ENCODE measurements around the gene CELA2B.
"Not testable (repeated sequence)": the region's sequence is repeated elsewhere in the genome, so short reads cannot be mapped to it uniquely, and the experiment has no call there.

CELA2B gene

GRCh38 chr1:15509586-15509985 lies 33.7 kb downstream of the CELA2B start:
- peaks cover 15% of the 10 kb centered on the region for H3K36me3 ChIP-seq (ENCODE audit: insufficient read depth, low read length)

GRCh38 chr1:15510611-15511405 lies 34.9 kb downstream of the CELA2B start:
- no peaks in the 10 kb centered on the region for H3K9me3 ChIP-seq (ENCODE audit: low read length)
- peaks cover 4% of the 10 kb centered on the region for H3K36me3 ChIP-seq (ENCODE audit: insufficient read depth, low read length)
- H3K9ac ChIP-seq (ENCODE audit: low read length), result no peak overlapping the region
- no peaks in the 10 kb centered on the region for H3K4me1 ChIP-seq (ENCODE audit: insufficient read depth, low read length)
- H3K27ac ChIP-seq (ENCODE audit: low read depth, low read length), result no peak overlapping the region
- H3K27me3 ChIP-seq (ENCODE audit: control insufficient read depth in 1 of 2, insufficient read depth in 2 of 2, low read length in 2 of 2), result no peaks in the 10 kb centered on the region
- no peak overlapping the region for H3K4me3 ChIP-seq (ENCODE audit: low read depth in 1 of 2, low read length in 2 of 2)

More at GRCh38 chr1:15509586-15509985, 33.7 kb downstream of the CELA2B start:
- Histone ChIP-seq H3K4me1 (ENCODE audit: insufficient read depth, low read length) (no peaks in the 10 kb centered on the region), H3K9ac (ENCODE audit: low read length) (no peak overlapping the region), H3K27me3 (ENCODE audit: control insufficient read depth in 1 of 2, insufficient read depth in 2 of 2, low read length in 2 of 2) (no peaks in the 10 kb centered on the region), H3K9me3 (ENCODE audit: low read length) (no peaks in the 10 kb centered on the region), H3K4me3 (ENCODE audit: low read depth in 1 of 2, low read length in 2 of 2) (no peak overlapping the region), H3K27ac (ENCODE audit: low read depth, low read length) (no peak overlapping the region)

- Histone ChIP-seq H3K27ac (ENCODE audit: low read depth, low read length) (no peak overlapping the region), H3K27me3 (ENCODE audit: control insufficient read depth in 1 of 2, insufficient read depth in 2 of 2, low read length in 2 of 2) (no peaks in the 10 kb centered on the region), H3K4me1 (ENCODE audit: insufficient read depth, low read length) (no peaks in the 10 kb centered on the region), H3K36me3 (ENCODE audit: insufficient read depth, low read length) (peaks cover 10% of the 10 kb centered on the region), H3K9me3 (ENCODE audit: low read length) (no peaks in the 10 kb centered on the region), H3K4me3 (ENCODE audit: low read depth in 1 of 2, low read length in 2 of 2) (no peak overlapping the region), H3K9ac (ENCODE audit: low read length) (no peak overlapping the region)
These were observed 37.3 kb downstream of the CELA2B start for GRCh38 chr1:15513192-15513591.

GRCh38 chr1:15513919-15514318 lies 38.0 kb downstream of the CELA2B start:
- H3K36me3 ChIP-seq (ENCODE audit: insufficient read depth, low read length), result peaks cover 10% of the 10 kb centered on the region

GRCh38 chr1:15514557-15514956 lies 38.7 kb downstream of the CELA2B start:
- not testable (repeated sequence) for H3K4me3 ChIP-seq (ENCODE audit: low read depth in 1 of 2, low read length in 2 of 2); H3K9ac ChIP-seq (ENCODE audit: low read length); H3K27ac ChIP-seq (ENCODE audit: low read depth, low read length); H3K36me3 ChIP-seq (ENCODE audit: insufficient read depth, low read length); H3K27me3 ChIP-seq (ENCODE audit: control insufficient read depth in 1 of 2, insufficient read depth in 2 of 2, low read length in 2 of 2); H3K4me1 ChIP-seq (ENCODE audit: insufficient read depth, low read length); H3K9me3 ChIP-seq (ENCODE audit: low read length)

More at GRCh38 chr1:15513919-15514318, 38.0 kb downstream of the CELA2B start:
- H3K9ac ChIP-seq (ENCODE audit: low read length), result no peak overlapping the region
- no peaks in the 10 kb centered on the region for H3K4me1 ChIP-seq (ENCODE audit: insufficient read depth, low read length)
- no peaks in the 10 kb centered on the region for H3K9me3 ChIP-seq (ENCODE audit: low read length)
- no peak overlapping the region for H3K27ac ChIP-seq (ENCODE audit: low read depth, low read length)
- H3K27me3 ChIP-seq (ENCODE audit: control insufficient read depth in 1 of 2, insufficient read depth in 2 of 2, low read length in 2 of 2), result no peaks in the 10 kb centered on the region
- no peak overlapping the region for H3K4me3 ChIP-seq (ENCODE audit: low read depth in 1 of 2, low read length in 2 of 2)

GRCh38 chr1:15515022-15515663 lies 39.2 kb downstream of the CELA2B start:
- Histone ChIP-seq H3K9ac (ENCODE audit: low read length) (no peak overlapping the region), H3K4me3 (ENCODE audit: low read depth in 1 of 2, low read length in 2 of 2) (no peak overlapping the region), H3K36me3 (ENCODE audit: insufficient read depth, low read length) (peaks cover 10% of the 10 kb centered on the region), H3K9me3 (ENCODE audit: low read length) (no peaks in the 10 kb centered on the region), H3K4me1 (ENCODE audit: insufficient read depth, low read length) (no peaks in the 10 kb centered on the region), H3K27me3 (ENCODE audit: control insufficient read depth in 1 of 2, insufficient read depth in 2 of 2, low read length in 2 of 2) (no peaks in the 10 kb centered on the region), H3K27ac (ENCODE audit: low read depth, low read length) (no peak overlapping the region)

- Histone ChIP-seq H3K4me3 (ENCODE audit: low read depth in 1 of 2, low read length in 2 of 2) (no peak overlapping the region), H3K9ac (ENCODE audit: low read length) (no peak overlapping the region), H3K36me3 (ENCODE audit: insufficient read depth, low read length) (peaks cover 7% of the 10 kb centered on the region), H3K27me3 (ENCODE audit: control insufficient read depth in 1 of 2, insufficient read depth in 2 of 2, low read length in 2 of 2) (no peaks in the 10 kb centered on the region), H3K4me1 (ENCODE audit: insufficient read depth, low read length) (peaks cover 8% of the 10 kb centered on the region), H3K9me3 (ENCODE audit: low read length) (no peaks in the 10 kb centered on the region), H3K27ac (ENCODE audit: low read depth, low read length) (no peak overlapping the region)
These were observed 43.7 kb downstream of the CELA2B start for GRCh38 chr1:15519625-15520024.

GRCh38 chr1:15521206-15521906 lies 45.5 kb downstream of the CELA2B start:
- not testable (repeated sequence) for H3K9me3 ChIP-seq (ENCODE audit: low read length); H3K27ac ChIP-seq (ENCODE audit: low read depth, low read length); H3K27me3 ChIP-seq (ENCODE audit: control insufficient read depth in 1 of 2, insufficient read depth in 2 of 2, low read length in 2 of 2); H3K36me3 ChIP-seq (ENCODE audit: insufficient read depth, low read length); H3K4me3 ChIP-seq (ENCODE audit: low read depth in 1 of 2, low read length in 2 of 2); H3K9ac ChIP-seq (ENCODE audit: low read length)
- peaks cover 20% of the 10 kb centered on the region for H3K4me1 ChIP-seq (ENCODE audit: insufficient read depth, low read length)

- no peaks in the 10 kb centered on the region for H3K9me3 ChIP-seq (ENCODE audit: low read length)
- peaks cover 25% of the 10 kb centered on the region for H3K4me1 ChIP-seq (ENCODE audit: insufficient read depth, low read length)
- no peak overlapping the region for H3K9ac ChIP-seq (ENCODE audit: low read length)
- no peaks in the 10 kb centered on the region for H3K27me3 ChIP-seq (ENCODE audit: control insufficient read depth in 1 of 2, insufficient read depth in 2 of 2, low read length in 2 of 2)
- H3K27ac ChIP-seq (ENCODE audit: low read depth, low read length), result no peak overlapping the region
- no peak overlapping the region for H3K4me3 ChIP-seq (ENCODE audit: low read depth in 1 of 2, low read length in 2 of 2)
- H3K36me3 ChIP-seq (ENCODE audit: insufficient read depth, low read length), result peaks cover 2% of the 10 kb centered on the region
These were observed 46.6 kb downstream of the CELA2B start for GRCh38 chr1:15522551-15522950.

- Histone ChIP-seq H3K27ac (ENCODE audit: low read depth, low read length) (peak overlapping the region; percentile 98), H3K36me3 (ENCODE audit: insufficient read depth, low read length) (no peaks in the 10 kb centered on the region)
These were observed 47.5 kb downstream of the CELA2B start for GRCh38 chr1:15523104-15524020.

GRCh38 chr1:15524021-15524282 lies 48.0 kb downstream of the CELA2B start, which contains the start of gene CASP9:
Gene CASP9 (minus strand): TSS chr1:15524215. CDS start chr1:15524200, 15 bp downstream.
- peak within 1 kb of the TSS; percentile 77 to 97 for H3K4me3 ChIP-seq (ENCODE audit: low read depth in 1 of 2, low read length in 2 of 2)
- peak within 1 kb of the TSS; percentile 47 for H3K9ac ChIP-seq (ENCODE audit: low read length)
- H3K36me3 ChIP-seq (ENCODE audit: insufficient read depth, low read length), result no peaks in the 10 kb centered on the region
- peak within 1 kb of the TSS; percentile 98 for H3K27ac ChIP-seq (ENCODE audit: low read depth, low read length)
- peaks cover 29% of the 10 kb centered on the region for H3K4me1 ChIP-seq (ENCODE audit: insufficient read depth, low read length)
- no peaks in the 10 kb centered on the region for H3K9me3 ChIP-seq (ENCODE audit: low read length)
- H3K27me3 ChIP-seq (ENCODE audit: control insufficient read depth in 1 of 2, insufficient read depth in 2 of 2, low read length in 2 of 2), result no peaks in the 10 kb centered on the region

More at GRCh38 chr1:15523104-15524020, 47.5 kb downstream of the CELA2B start:
- peak overlapping the region; percentile 18 for H3K9ac ChIP-seq (ENCODE audit: low read length)
- no peaks in the 10 kb centered on the region for H3K9me3 ChIP-seq (ENCODE audit: low read length)
- H3K4me3 ChIP-seq (ENCODE audit: low read depth in 1 of 2, low read length in 2 of 2), result peak overlapping the region; percentile 46 to 77
- H3K4me1 ChIP-seq (ENCODE audit: insufficient read depth, low read length), result peaks cover 29% of the 10 kb centered on the region
- no peaks in the 10 kb centered on the region for H3K27me3 ChIP-seq (ENCODE audit: control insufficient read depth in 1 of 2, insufficient read depth in 2 of 2, low read length in 2 of 2)
